NCI-H187 treated with DMSO at 0.1 percent for 48 hours (cell line): Measurements from ENCODE around the gene NTN4.
"Not testable (repeated sequence)": the region's sequence is repeated elsewhere in the genome, so short reads cannot be mapped to it uniquely, and the experiment has no call there.

ENCODE experiments used
- DNase-seq: peaks from one replicate; lab custom pipeline; 2025; lab: John Stamatoyannopoulos, UW

Gene NTN4

DNA sequence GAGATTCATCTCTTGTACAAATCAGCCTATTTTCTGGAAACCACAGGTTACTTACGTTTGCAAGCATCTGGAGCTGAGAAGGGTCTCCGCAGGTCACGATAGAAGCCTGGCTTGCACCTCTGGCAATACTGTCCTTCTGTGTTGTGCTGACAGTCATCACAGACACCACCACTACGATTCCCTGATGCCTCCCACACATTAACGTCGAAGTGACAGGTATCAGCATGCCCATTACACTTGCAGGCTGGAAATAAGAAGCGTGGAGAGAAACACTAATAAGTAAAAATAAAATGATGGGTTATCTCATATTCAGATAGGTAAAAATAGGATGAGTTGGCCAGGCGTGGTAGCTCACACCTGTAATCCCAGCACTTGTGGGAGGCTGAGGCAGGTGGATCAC is 80.2 kb downstream of the NTN4 start:
- no peak for DNase-seq

GRCh38 chr12:95709152-95709551 is 81.4 kb downstream of the NTN4 start:
- DNase-seq: no peak

- DNase-seq: no peak
These were observed 85.4 kb downstream of the NTN4 start for GRCh38 chr12:95705143-95705542.

DNA sequence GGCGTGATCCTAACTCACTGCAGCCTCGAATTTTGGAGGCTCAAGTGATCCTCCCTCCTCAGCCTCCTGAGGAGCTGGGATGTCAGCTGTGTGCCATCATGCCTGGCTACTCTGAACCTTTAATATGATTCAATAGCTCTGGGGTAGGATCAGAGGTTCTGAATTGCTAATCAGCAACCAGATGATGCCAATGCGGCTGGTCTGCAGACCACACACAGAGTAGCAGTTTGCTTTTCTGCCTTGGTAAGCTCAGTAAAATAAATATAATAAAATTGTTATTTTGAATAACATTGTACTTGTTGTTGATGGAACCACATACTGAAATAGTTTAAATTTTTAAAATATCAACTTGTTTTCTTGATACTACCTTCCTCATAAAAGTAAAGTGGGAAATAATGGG is 86.6 kb downstream of the NTN4 start:
- DNase-seq: no peak

- DNase-seq: no peak
These were observed 88.7 kb downstream of the NTN4 start for GRCh38 chr12:95701722-95702418.

DNA sequence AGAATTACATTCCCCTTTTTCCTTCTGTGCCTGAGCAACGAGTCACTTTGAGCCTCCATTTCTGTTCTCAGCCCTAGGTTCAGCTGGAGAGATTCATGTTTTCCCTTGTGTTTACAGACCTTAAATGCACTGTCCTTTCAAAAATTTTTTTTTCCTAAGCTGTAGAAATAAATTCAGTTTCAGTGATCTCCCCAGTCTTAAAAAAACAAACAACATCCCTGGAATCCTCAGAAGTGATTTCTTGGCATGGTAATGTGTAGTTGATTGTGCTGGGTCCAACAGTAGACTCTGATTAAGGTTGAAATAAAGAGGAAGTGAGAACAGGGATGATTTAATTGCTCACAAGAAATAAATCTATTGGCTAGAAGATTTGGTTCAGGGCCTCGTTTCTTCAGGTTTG is 89.3 kb downstream of the NTN4 start:
- DNase-seq: no peak

DNA sequence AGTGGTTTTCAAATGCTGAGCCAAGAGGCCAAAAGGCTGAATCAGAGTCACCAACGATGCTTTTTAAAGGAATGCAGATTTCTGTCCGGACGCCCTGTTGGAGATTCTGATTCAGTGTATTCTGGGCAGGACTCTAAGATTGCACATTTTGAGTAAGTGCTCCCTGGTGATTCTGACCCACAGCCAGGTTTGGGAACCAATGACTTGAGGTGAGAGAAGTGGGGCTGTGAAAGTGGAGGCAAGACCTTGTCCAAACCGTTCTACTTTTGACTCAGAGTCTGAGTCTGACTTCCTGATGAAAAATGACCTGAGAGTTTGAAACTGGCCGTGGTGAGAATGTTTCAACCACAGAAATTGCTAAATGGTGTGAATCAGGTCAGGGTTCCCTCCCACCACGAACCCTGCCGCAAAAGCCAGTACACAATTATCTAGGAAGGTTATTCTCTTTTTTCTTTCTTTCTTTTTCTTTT is 90.2 kb downstream of the NTN4 start:
- no peak for DNase-seq

DNA sequence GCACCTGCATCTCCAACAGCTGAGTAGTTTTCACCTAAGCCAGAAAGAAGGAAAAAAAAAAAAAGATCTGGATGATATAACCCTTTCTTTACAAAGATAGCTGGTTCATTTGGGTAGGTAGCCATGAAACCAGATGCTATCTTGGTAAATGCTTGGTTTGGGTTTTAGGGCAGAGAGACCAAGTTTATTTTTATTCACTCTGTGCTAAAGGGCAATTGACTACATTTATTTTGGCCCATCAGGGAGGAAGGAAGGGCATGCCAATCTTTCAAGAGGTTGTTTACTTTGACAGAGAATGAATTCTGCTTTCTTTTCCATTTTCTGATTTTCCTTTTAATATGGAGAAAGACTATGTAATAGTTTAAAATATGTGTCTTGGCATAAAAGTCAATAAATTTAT is 91.0 kb downstream of the NTN4 start:
- DNase-seq: no peak

GRCh38 chr12:95694136-95694535 is 96.4 kb downstream of the NTN4 start:
- no peak for DNase-seq

GRCh38 chr12:95693689-95694088 is 96.9 kb downstream of the NTN4 start:
- no peak for DNase-seq

GRCh38 chr12:95690861-95691635 is 99.5 kb downstream of the NTN4 start:
- no peak for DNase-seq

- DNase-seq: no peak
These were observed 102.6 kb downstream of the NTN4 start for GRCh38 chr12:95687937-95688336.

DNA sequence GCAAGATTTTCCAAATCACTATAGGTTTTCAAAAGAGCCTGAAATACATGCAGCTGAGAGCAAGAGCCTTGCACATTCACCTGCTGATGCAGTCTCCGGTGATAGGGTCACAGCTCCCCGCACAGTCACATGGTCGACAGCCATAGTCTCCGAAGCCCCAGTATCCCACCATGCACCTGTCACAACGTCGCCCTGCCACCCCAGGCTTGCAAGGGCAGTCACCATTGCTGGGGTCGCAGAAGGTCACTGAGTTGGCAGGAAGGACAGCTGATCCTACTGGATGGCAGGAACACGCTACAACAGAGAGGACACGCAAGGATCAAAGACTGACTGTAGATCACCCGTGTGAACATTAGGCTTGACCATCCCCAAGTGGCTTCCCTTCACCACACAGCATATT is 107.1 kb downstream of the NTN4 start:
- DNase-seq: no peak

DNA sequence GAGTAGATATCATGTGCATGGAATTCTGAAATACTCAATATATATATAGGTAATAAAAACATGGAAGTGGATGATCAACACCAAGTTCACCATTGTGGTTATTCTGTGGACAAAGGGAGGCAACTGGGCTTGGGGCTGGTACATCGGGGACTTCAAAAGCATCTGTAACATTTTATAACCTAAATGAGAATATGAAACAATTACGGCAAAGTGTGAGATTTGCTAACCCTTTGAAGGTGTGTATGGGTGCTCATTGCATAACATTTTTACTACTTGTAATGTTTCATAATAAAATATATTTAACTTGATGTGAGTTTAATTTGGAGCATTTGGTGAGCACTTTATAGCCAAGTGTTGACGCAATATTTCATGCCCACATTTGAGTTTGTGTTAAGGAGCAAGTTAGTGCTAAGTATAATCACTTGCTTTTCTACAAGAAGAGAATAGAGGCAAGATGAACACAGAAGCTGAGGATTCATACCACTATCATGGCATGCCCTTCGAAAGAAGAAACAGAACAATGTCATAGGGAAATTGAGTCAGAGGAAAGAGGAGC is 109.3 kb downstream of the NTN4 start:
- DNase-seq: no peak

GRCh38 chr12:95678684-95679083 is 111.9 kb downstream of the NTN4 start:
- no peak for DNase-seq

GRCh38 chr12:95677782-95678181 is 112.8 kb downstream of the NTN4 start:
- not testable (repeated sequence) for DNase-seq

DNA sequence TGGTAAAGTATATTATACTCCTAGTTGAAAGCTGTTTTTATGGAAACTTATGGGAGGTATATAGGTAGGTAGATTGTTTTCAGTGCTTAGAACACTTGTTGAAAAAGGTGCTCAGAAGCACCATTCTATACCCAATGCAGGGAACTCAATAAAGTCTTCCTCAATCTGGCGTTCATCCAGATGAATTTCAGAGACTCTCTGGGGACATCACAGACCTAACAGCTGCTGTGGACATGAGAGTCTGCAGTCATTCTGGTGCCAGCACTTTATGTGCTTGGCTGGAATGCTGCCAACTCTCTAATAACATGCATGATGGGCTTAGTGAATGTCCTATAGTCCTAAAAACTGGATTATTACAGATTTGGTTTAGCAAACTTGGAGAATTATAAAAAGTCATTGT is 115.9 kb downstream of the NTN4 start:
- peak; percentile 94 for DNase-seq

DNA sequence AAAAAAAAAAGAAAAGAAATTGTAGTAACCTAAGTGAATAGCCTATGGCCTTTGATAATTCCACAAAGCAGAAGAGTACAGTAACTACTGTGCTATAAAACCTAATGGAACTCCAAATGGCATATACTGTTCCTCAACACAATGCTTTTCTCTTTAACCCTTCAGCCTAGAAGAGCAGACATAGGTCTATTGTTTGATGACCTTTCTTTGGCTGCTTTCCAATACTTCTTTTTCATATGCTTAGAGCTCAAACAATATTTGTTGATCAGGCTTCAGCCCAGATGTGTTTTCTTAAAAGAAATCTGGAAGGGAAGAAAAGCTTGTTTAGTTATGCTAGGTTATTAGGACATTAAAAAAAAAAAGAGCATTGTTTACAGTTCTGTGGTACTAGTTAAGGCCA is 116.4 kb downstream of the NTN4 start:
- peak; percentile 50 for DNase-seq

DNA sequence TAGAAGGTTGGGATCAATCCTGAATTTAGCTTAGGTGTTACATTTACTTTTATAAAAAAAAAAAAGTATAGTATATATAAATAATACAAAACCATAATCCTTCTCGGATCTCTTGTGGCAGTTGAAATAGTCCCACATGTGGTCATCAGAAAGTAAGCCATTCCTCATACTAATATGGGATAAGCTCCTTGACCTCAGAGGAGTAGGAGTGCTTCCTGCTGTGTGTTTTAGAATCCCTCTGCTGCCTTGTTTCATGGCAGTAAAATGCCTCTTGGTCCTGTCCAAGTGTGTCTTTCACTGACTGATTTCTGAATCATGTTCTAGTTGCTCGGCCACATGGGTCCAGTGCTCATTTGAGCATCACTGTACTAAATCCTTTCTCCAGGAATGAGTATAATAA is 117.0 kb downstream of the NTN4 start:
- DNase-seq: no peak

- no peak for DNase-seq
These were observed 118.4 kb downstream of the NTN4 start for GRCh38 chr12:95672166-95672565.

GRCh38 chr12:95671265-95671664 is 119.3 kb downstream of the NTN4 start:
- DNase-seq: no peak

DNA sequence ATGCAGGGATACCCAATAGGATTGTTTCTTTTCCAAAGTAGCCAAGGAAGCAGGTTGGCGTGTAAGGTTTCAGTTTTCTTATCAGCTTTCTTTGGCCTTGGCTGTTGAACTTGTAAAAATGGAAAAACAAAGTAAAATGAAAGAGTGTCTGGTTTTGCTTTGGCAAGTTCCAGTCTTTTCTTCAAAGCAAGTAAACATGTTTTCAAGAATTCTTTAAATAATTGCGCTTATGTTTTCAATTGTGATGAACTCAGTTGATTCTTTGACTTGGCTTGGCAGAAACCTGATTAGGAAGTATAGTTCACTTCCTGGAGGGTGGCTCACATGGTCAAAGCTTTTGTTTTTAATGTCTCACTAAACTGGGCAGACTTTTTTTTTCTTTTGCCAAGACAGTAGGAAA is 127.0 kb downstream of the NTN4 start:
- DNase-seq: no peak

- no peak for DNase-seq
These were observed 129.2 kb downstream of the NTN4 start for GRCh38 chr12:95661360-95661759.
